ENCODE results near the gene LOX. TPM values are rescaled to one million over a fixed set of nuclear protein-coding genes. Genes with fewer than 3 reads are reported as not detected.

LOX gene
- total and polyA plus RNA-seq, 4 experiments from 2014 or later, result 0.03 TPM; not detected in 3

DNA sequence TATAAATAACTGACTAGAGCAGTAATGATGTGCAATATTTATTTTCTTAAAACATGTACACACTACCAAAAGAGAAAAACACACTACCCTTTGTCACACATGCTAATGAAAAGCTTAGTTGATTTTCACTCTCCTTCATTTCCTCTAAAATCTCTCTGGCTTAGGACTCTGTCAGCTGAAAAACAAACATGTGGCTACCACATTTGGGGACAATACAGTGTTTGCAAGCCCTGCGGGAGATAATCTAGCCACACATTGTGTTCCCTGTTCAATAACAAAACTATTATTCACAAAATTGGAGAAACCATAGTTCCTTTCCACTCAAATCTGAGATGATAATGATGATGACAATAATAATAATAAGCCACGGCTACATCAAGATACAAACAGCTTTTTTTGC is 3.5 kb upstream of the LOX start:
- no peak overlapping the region for H3K27ac ChIP-seq (ENCODE audit: low read depth, low read length)
- no peaks in the 10 kb centered on the region for H3K36me3 Mint-ChIP-seq
- peaks cover 5% of the 10 kb centered on the region for H3K27me3 ChIP-seq (ENCODE audit: insufficient read depth, low read length)
- H3K4me3 Mint-ChIP-seq, result no peak overlapping the region
- peaks cover 0 to 4% (median 0%) of the 10 kb centered on the region in 8 donors for H3K9me3 Mint-ChIP-seq
- no peak for DNase-seq
- POLR2A ChIA-PET (ENCODE audit: partially characterized antibody), result no interaction called here
- H3K4me1 Mint-ChIP-seq, result peaks cover 8 to 20% (median 12%) of the 10 kb centered on the region in 4 donors
- H3K27ac Mint-ChIP-seq, result no peak overlapping the region
- no peaks in the 10 kb centered on the region for H3K36me3 ChIP-seq (ENCODE audit: insufficient read depth, low read length)
- no peaks in the 10 kb centered on the region for H3K9me3 ChIP-seq (ENCODE audit: control insufficient read depth in 1 of 2, low read length in 2 of 2)
- no peak overlapping the region for H3K4me3 ChIP-seq (ENCODE audit: low read length in 2 of 2)
- CTCF ChIA-PET (ENCODE audit: partially characterized antibody), result no interaction called here
- peaks cover 11% of the 10 kb centered on the region for H3K4me1 ChIP-seq (ENCODE audit: insufficient read depth, low read length)
- intact Hi-C loops (cut with micrococcal nuclease), result no loop called here
- H3K27me3 Mint-ChIP-seq, result peaks cover 21 to 33% of the 10 kb centered on the region in 2 donors

- peaks cover 33 to 46% of the 10 kb centered on the region in 2 donors for H3K27me3 Mint-ChIP-seq
- intact Hi-C loops (cut with micrococcal nuclease), result no loop called here
- Histone ChIP-seq H3K4me1 (ENCODE audit: insufficient read depth, low read length) (peaks cover 12% of the 10 kb centered on the region), H3K9me3 (ENCODE audit: control insufficient read depth in 1 of 2, low read length in 2 of 2) (no peaks in the 10 kb centered on the region), H3K4me3 (ENCODE audit: low read length in 2 of 2) (no peak overlapping the region), H3K36me3 (ENCODE audit: insufficient read depth, low read length) (no peaks in the 10 kb centered on the region), H3K27me3 (ENCODE audit: insufficient read depth, low read length) (peaks cover 5% of the 10 kb centered on the region), H3K27ac (ENCODE audit: low read depth, low read length) (no peak overlapping the region)
- ChIA-PET CTCF (ENCODE audit: partially characterized antibody) (no interaction called here), POLR2A (ENCODE audit: partially characterized antibody) (no interaction called here)
- peaks cover 0 to 4% (median 0%) of the 10 kb centered on the region in 8 donors for H3K9me3 Mint-ChIP-seq
- no peak overlapping the region for H3K27ac Mint-ChIP-seq
- no peak for DNase-seq
- peaks cover 10 to 21% (median 13%) of the 10 kb centered on the region in 4 donors for H3K4me1 Mint-ChIP-seq
- peak overlapping the region; percentile 49 to 85 (median 64) for H3K4me3 Mint-ChIP-seq
- H3K36me3 Mint-ChIP-seq, result no peaks in the 10 kb centered on the region
These were observed 518 bp downstream of the LOX start for GRCh38 chr5:122077366-122078115.

DNA sequence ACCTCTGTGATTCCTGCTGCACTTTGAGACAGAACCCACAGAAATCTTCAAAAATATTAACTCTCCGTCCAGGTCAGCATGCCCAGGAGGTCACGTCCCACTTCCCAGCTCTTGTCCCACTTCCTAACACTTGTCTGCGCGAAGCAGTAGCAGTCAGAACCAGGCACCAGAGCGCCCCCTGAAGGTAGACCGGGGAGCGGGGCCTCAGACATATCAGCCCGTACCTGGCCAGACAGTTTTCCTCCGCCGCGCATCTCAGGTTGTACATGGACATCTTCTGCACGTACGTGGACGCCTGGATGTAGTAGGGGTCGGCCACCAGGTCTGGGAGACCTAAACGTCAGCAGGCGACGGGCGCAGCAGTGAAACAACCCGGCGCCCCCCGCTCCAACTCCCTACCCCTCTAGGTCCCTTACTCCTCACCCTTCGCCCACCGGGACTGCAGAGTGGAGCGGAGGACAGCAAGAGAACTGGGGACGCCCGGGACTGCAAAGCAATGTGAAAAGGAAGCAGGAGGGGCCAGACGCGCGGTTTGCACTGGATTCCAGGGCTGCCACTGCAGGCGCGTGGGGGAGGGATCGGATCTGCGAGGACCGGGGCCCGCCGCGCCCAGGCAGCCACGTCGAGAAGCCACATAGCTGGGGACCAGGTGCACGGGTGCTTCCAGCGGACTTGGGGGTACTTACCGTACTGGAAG is 1.2 kb downstream of the LOX start:
- H3K27ac ChIP-seq (ENCODE audit: low read depth, low read length), result no peak overlapping the region
- no peaks in the 10 kb centered on the region for H3K9me3 ChIP-seq (ENCODE audit: control insufficient read depth in 1 of 2, low read length in 2 of 2)
- peak overlapping the region; percentile 49 to 85 (median 64) for H3K4me3 Mint-ChIP-seq
- ChIA-PET POLR2A (ENCODE audit: partially characterized antibody) (no interaction called here), CTCF (ENCODE audit: partially characterized antibody) (no interaction called here)
- peaks cover 33 to 47% of the 10 kb centered on the region in 2 donors for H3K27me3 Mint-ChIP-seq
- no peaks in the 10 kb centered on the region for H3K36me3 Mint-ChIP-seq
- peak in 3 of 5 donors; percentile 4 to 8 (median 6) for DNase-seq
- H3K27ac Mint-ChIP-seq, result peak overlapping the region in 1 of 7 donors; percentile 20
- peaks cover 0 to 4% (median 0%) of the 10 kb centered on the region in 8 donors for H3K9me3 Mint-ChIP-seq
- intact Hi-C loops (cut with micrococcal nuclease), result no loop called here
- peaks cover 12% of the 10 kb centered on the region for H3K4me1 ChIP-seq (ENCODE audit: insufficient read depth, low read length)
- peaks cover 5% of the 10 kb centered on the region for H3K27me3 ChIP-seq (ENCODE audit: insufficient read depth, low read length)
- peaks cover 10 to 21% (median 13%) of the 10 kb centered on the region in 4 donors for H3K4me1 Mint-ChIP-seq
- H3K4me3 ChIP-seq (ENCODE audit: low read length in 2 of 2), result no peak overlapping the region
- H3K36me3 ChIP-seq (ENCODE audit: insufficient read depth, low read length), result no peaks in the 10 kb centered on the region

DNA sequence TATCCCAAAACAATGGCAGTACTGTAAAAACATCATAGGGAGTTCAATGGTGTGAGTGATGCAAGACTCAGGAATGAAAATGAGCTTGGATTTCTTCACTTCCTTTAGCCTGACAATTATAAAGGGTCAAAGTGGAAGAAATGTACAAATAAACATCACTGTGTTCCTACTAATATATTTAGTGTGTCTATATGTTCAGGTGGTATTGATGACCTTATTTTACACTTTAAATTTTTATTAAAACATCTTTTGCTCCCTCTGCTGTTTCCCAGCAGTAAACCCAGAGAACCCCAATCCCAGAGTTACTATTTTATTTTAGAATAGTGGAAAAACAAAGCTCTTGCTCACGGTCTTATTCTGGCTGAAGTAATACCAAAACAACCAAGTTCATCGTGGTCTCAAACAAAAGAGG is 2.0 kb downstream of the LOX start:
- peaks cover 5% of the 10 kb centered on the region for H3K27me3 ChIP-seq (ENCODE audit: insufficient read depth, low read length)
- peaks cover 33 to 45% of the 10 kb centered on the region in 2 donors for H3K27me3 Mint-ChIP-seq
- H3K27ac Mint-ChIP-seq, result no peak overlapping the region
- peaks cover 12% of the 10 kb centered on the region for H3K4me1 ChIP-seq (ENCODE audit: insufficient read depth, low read length)
- H3K9me3 Mint-ChIP-seq, result peaks cover 0 to 4% (median 0%) of the 10 kb centered on the region in 8 donors
- no peaks in the 10 kb centered on the region for H3K9me3 ChIP-seq (ENCODE audit: control insufficient read depth in 1 of 2, low read length in 2 of 2)
- H3K36me3 ChIP-seq (ENCODE audit: insufficient read depth, low read length), result no peaks in the 10 kb centered on the region
- no peak for DNase-seq
- H3K4me3 Mint-ChIP-seq, result peak overlapping the region in 2 of 8 donors; percentile 6 to 85
- peaks cover 10 to 21% (median 13%) of the 10 kb centered on the region in 4 donors for H3K4me1 Mint-ChIP-seq
- CTCF ChIA-PET (ENCODE audit: partially characterized antibody), result no interaction called here
- intact Hi-C loops (cut with micrococcal nuclease), result no loop called here
- no peaks in the 10 kb centered on the region for H3K36me3 Mint-ChIP-seq
- no peak overlapping the region for H3K4me3 ChIP-seq (ENCODE audit: low read length in 2 of 2)
- POLR2A ChIA-PET (ENCODE audit: partially characterized antibody), result no interaction called here
- H3K27ac ChIP-seq (ENCODE audit: low read depth, low read length), result no peak overlapping the region

DNA sequence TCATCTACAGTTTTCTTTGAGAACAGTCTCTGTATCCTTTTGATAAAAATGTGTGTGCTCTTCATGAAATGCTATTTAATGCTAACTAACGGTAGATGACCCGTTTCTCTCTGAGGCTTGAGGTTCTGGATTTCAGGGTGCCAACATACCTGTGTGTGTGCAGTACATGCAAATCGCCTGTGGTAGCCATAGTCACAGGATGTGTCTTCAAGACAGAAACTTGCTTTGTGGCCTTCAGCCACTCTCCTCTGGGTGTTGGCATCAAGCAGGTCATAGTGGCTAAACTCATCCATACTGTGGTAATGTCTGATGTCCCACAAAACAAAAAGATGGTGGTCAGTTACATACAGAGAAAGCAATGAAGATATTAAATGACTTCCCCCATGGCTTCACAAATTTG is 4.2 kb downstream of the LOX start:
- peaks cover 27 to 31% of the 10 kb centered on the region in 2 donors for H3K27me3 Mint-ChIP-seq
- Histone ChIP-seq H3K9me3 (ENCODE audit: control insufficient read depth in 1 of 2, low read length in 2 of 2) (no peaks in the 10 kb centered on the region), H3K4me3 (ENCODE audit: low read length in 2 of 2) (no peak overlapping the region), H3K27me3 (ENCODE audit: insufficient read depth, low read length) (peaks cover 5% of the 10 kb centered on the region), H3K27ac (ENCODE audit: low read depth, low read length) (no peak overlapping the region), H3K4me1 (ENCODE audit: insufficient read depth, low read length) (peaks cover 12% of the 10 kb centered on the region), H3K36me3 (ENCODE audit: insufficient read depth, low read length) (no peaks in the 10 kb centered on the region)
- peaks cover 10 to 21% (median 13%) of the 10 kb centered on the region in 4 donors for H3K4me1 Mint-ChIP-seq
- H3K36me3 Mint-ChIP-seq, result no peaks in the 10 kb centered on the region
- H3K9me3 Mint-ChIP-seq, result peaks cover 0 to 1% (median 0%) of the 10 kb centered on the region in 8 donors
- no peak overlapping the region for H3K27ac Mint-ChIP-seq
- intact Hi-C loops (cut with micrococcal nuclease), result no loop called here
- ChIA-PET POLR2A (ENCODE audit: partially characterized antibody) (no interaction called here), CTCF (ENCODE audit: partially characterized antibody) (no interaction called here)
- no peak overlapping the region for H3K4me3 Mint-ChIP-seq
- DNase-seq, result no peak

GRCh38 chr5:122073018-122073417 is 5.0 kb downstream of the LOX start:
- Histone ChIP-seq H3K4me1 (ENCODE audit: insufficient read depth, low read length) (peaks cover 12% of the 10 kb centered on the region), H3K36me3 (ENCODE audit: insufficient read depth, low read length) (no peaks in the 10 kb centered on the region), H3K27me3 (ENCODE audit: insufficient read depth, low read length) (peaks cover 1% of the 10 kb centered on the region), H3K4me3 (ENCODE audit: low read length in 2 of 2) (no peak overlapping the region), H3K27ac (ENCODE audit: low read depth, low read length) (no peak overlapping the region), H3K9me3 (ENCODE audit: control insufficient read depth in 1 of 2, low read length in 2 of 2) (no peaks in the 10 kb centered on the region)
- H3K27me3 Mint-ChIP-seq, result peaks cover 22 to 25% of the 10 kb centered on the region in 2 donors
- POLR2A ChIA-PET (ENCODE audit: partially characterized antibody), result no interaction called here
- H3K4me3 Mint-ChIP-seq, result no peak overlapping the region
- peaks cover 8 to 13% (median 11%) of the 10 kb centered on the region in 4 donors for H3K4me1 Mint-ChIP-seq
- CTCF ChIA-PET (ENCODE audit: partially characterized antibody), result no interaction called here
- DNase-seq, result no peak
- H3K36me3 Mint-ChIP-seq, result no peaks in the 10 kb centered on the region
- H3K9me3 Mint-ChIP-seq, result no peaks in the 10 kb centered on the region
- intact Hi-C loops (cut with micrococcal nuclease), result no loop called here
- no peak overlapping the region for H3K27ac Mint-ChIP-seq

DNA sequence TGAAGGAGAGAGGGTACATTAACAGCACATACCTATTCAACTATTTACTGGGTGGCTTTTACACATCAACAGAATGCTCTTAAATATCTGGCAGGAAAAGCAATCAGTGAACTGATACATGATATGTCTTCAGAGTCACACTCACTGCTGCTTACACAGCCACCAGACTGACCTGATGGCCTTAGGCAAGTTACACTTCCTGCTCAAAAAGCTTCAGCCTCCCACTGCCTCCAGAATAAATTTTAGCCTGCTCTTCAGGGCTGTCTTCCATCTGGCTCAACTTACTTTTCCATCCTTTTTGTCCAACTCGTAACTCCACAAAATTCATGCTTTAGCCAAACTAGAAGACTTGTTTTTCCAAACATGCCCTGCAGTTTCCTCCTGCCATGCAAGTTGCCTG is 10.7 kb downstream of the LOX start:
- H3K27me3 Mint-ChIP-seq, result peaks cover 0 to 2% of the 10 kb centered on the region in 2 donors
- no peaks in the 10 kb centered on the region for H3K4me1 ChIP-seq (ENCODE audit: insufficient read depth, low read length)
- ChIA-PET POLR2A (ENCODE audit: partially characterized antibody) (no interaction called here), CTCF (ENCODE audit: partially characterized antibody) (no interaction called here)
- H3K4me3 ChIP-seq (ENCODE audit: low read length in 2 of 2), result no peak overlapping the region
- DNase-seq, result no peak
- H3K36me3 Mint-ChIP-seq, result no peaks in the 10 kb centered on the region
- intact Hi-C loops (cut with micrococcal nuclease), result no loop called here
- H3K27ac ChIP-seq (ENCODE audit: low read depth, low read length), result no peak overlapping the region
- no peaks in the 10 kb centered on the region for H3K36me3 ChIP-seq (ENCODE audit: insufficient read depth, low read length)
- H3K9me3 Mint-ChIP-seq, result no peaks in the 10 kb centered on the region
- no peak overlapping the region for H3K27ac Mint-ChIP-seq
- no peaks in the 10 kb centered on the region for H3K4me1 Mint-ChIP-seq
- H3K9me3 ChIP-seq (ENCODE audit: control insufficient read depth in 1 of 2, low read length in 2 of 2), result no peaks in the 10 kb centered on the region
- no peak overlapping the region for H3K4me3 Mint-ChIP-seq
- no peaks in the 10 kb centered on the region for H3K27me3 ChIP-seq (ENCODE audit: insufficient read depth, low read length)

All from CD4-positive, alpha-beta memory T cell (primary cell).